Activated CD8-positive, alpha-beta memory T cell treated with anti-CD3 and anti-CD28 coated beads for 1 hour (primary cell): Measurements from ENCODE around the gene MKLN1.
"Not testable (repeated sequence)": the region's sequence is repeated elsewhere in the genome, so short reads cannot be mapped to it uniquely, and the experiment has no call there.

Source experiments
- DNase-seq, 2 donors: peaks; one replicate each; pipeline ENCODE4 v3.0.0-alpha.2; 2020; ENCODE audit warnings: low read depth in 1 of 2; ENCODE audit errors: extremely low read depth in 1 of 2

MKLN1 gene

GRCh38 chr7:131388126-131388525 lies 60.5 kb downstream of the MKLN1 start:
- DNase-seq = no peak

GRCh38 chr7:131390275-131390674 lies 62.6 kb downstream of the MKLN1 start:
- no peak for DNase-seq

GRCh38 chr7:131391145-131391544 lies 63.5 kb downstream of the MKLN1 start:
- DNase-seq = no peak

- DNase-seq = no peak
These were observed 73.1 kb downstream of the MKLN1 start for GRCh38 chr7:131400681-131401176.

GRCh38 chr7:131401194-131401593 lies 73.5 kb downstream of the MKLN1 start:
- no peak for DNase-seq

- DNase-seq = no peak
These were observed 75.6 kb downstream of the MKLN1 start for GRCh38 chr7:131403322-131403721.

GRCh38 chr7:131404226-131404911 lies 76.7 kb downstream of the MKLN1 start:
- DNase-seq = no peak

- no peak for DNase-seq
These were observed 81.6 kb downstream of the MKLN1 start for GRCh38 chr7:131409129-131409766.

- no peak for DNase-seq
These were observed 84.4 kb downstream of the MKLN1 start for GRCh38 chr7:131412031-131412430.

- DNase-seq = no peak
These were observed 86.0 kb downstream of the MKLN1 start for GRCh38 chr7:131413711-131414110.

GRCh38 chr7:131424219-131424822 lies 96.6 kb downstream of the MKLN1 start:
- no peak for DNase-seq

GRCh38 chr7:131425992-131426391 lies 98.3 kb downstream of the MKLN1 start:
- DNase-seq = no peak

- not testable (repeated sequence) for DNase-seq
These were observed 103.2 kb downstream of the MKLN1 start for GRCh38 chr7:131430826-131431225.

- no peak for DNase-seq
These were observed 103.6 kb downstream of the MKLN1 start for GRCh38 chr7:131431289-131431688.

GRCh38 chr7:131431756-131432155 lies 104.1 kb downstream of the MKLN1 start:
- no peak for DNase-seq

- DNase-seq = no peak
These were observed 108.7 kb downstream of the MKLN1 start for GRCh38 chr7:131436384-131436783.

- no peak for DNase-seq
These were observed 111.3 kb downstream of the MKLN1 start for GRCh38 chr7:131438969-131439368.

GRCh38 chr7:131443496-131443895 lies 115.8 kb downstream of the MKLN1 start:
- no peak for DNase-seq

GRCh38 chr7:131444683-131445082 lies 117.0 kb downstream of the MKLN1 start:
- DNase-seq = no peak

- no peak for DNase-seq
These were observed 121.8 kb downstream of the MKLN1 start for GRCh38 chr7:131449373-131449902.

- no peak for DNase-seq
These were observed 126.8 kb downstream of the MKLN1 start for GRCh38 chr7:131454498-131454897.

GRCh38 chr7:131455001-131455400 lies 127.3 kb downstream of the MKLN1 start:
- no peak for DNase-seq
